ENCODE results near the gene SERTM1. TPM values are rescaled to one million over a fixed set of nuclear protein-coding genes. Genes with fewer than 3 reads are reported as not detected.

SERTM1 gene
- not detected in 2 replicates for polyA plus RNA-seq (2011; rRNA removed)
- not detected in 2 replicates for polyA plus RNA-seq (2012; cell fraction: cytosol; rRNA removed)
- polyA plus RNA-seq (2012; cell fraction: nucleus; rRNA removed) = not detected in 2 replicates
- not detected in 3 replicates for polyA plus RNA-seq (2017; fragmentation: RNase III; extraction: RNeasy Plus Mini Kit Qiagen cat#74134 plus additional on column Dnase treatment)
- not detected in 2 replicates for polyA minus RNA-seq (2011; rRNA and poly(A)+ RNA removed)

- WGBS (ENCODE audit: missing lambda C conversion rate) = no CpG with 5 or more reads among the region's 56 CpGs
- H3K9me3 ChIP-seq = no peaks in the 10 kb centered on the region
- ChIA-PET POLR2A (no interaction called here), CTCF (no interaction called here)
- ATAC-seq (peak in 1 of 2 experiments; percentile 77; a peak in 3 of 6 replicates), FAIRE-seq (no peak), DNase-seq (ENCODE audit: low read depth in 1 of 2, low spot score in 1 of 2) (peak in 1 of 2 experiments; percentile 0)
- no peaks in the 10 kb centered on the region for H3K4me1 ChIP-seq
- no peak within 1 kb of the TSS for H3K27ac ChIP-seq
- TF ChIP-seq HOXB13 (CRISPR knock-in tag; IDR thresholded peaks at IDR 0.05; ENCODE audit: low read depth) (no peak), FOSB (CRISPR knock-in tag; IDR thresholded peaks at IDR 0.05) (no peak), TFCP2L1 (CRISPR knock-in tag; IDR thresholded peaks at IDR 0.05) (no peak)
- H3K4me2 ChIP-seq = peak within 1 kb of the TSS; percentile 46
- H3K4me3 ChIP-seq = no peak within 1 kb of the TSS
Observed at GRCh38 chr13:36673838-36674326, at the start of gene SERTM1. Gene SERTM1 (plus strand): TSS chr13:36674020. CDS start chr13:36695079, 21,059 bp downstream.

GRCh38 chr13:36628377-36629056 is 45.3 kb upstream of the SERTM1 start:
- ChIA-PET POLR2A (no interaction called here), CTCF (no interaction called here)
- FAIRE-seq (no peak), ATAC-seq (no peak), DNase-seq (ENCODE audit: low read depth in 1 of 2, low spot score in 1 of 2) (no peak)
- H3K27ac ChIP-seq = no peak overlapping the region
- H3K4me2 ChIP-seq = no peak overlapping the region
- no peak overlapping the region for H3K4me3 ChIP-seq
- 30% methylated on average over 5 of the region's 5 CpGs for WGBS (ENCODE audit: missing lambda C conversion rate)
- no peak for TF ChIP-seq CBX8 (IDR thresholded peaks at IDR 0.05)
- no peak for TF ChIP-seq SMC3 (IDR thresholded peaks at IDR 0.05)
- TF ChIP-seq SREBF2 (IDR thresholded peaks at IDR 0.05) = no peak
- no peak for TF ChIP-seq RFX5 (IDR thresholded peaks at IDR 0.05)
- TF ChIP-seq NPAS2 (CRISPR knock-in tag; IDR thresholded peaks at IDR 0.05; ENCODE audit: borderline replicate concordance) = no peak
- no peak for TF ChIP-seq HOXB5 (CRISPR knock-in tag; IDR thresholded peaks at IDR 0.05)
- TF ChIP-seq EP300 (IDR thresholded peaks at IDR 0.05) = no peak
- TF ChIP-seq ESRRA (IDR thresholded peaks at IDR 0.05; ENCODE audit: borderline replicate concordance, low read length) = no peak
- TF ChIP-seq ZSCAN20 (CRISPR knock-in tag; IDR thresholded peaks at IDR 0.05) = no peak
- no peak for TF ChIP-seq BCL3 (IDR thresholded peaks at IDR 0.05)
- no peak for TF ChIP-seq HOXA7 (CRISPR knock-in tag; IDR thresholded peaks at IDR 0.05)
- TF ChIP-seq HEYL (CRISPR knock-in tag; IDR thresholded peaks at IDR 0.05) = no peak
- no peak for TF ChIP-seq HDAC2 (IDR thresholded peaks at IDR 0.05)
- TF ChIP-seq FOXS1 (CRISPR knock-in tag; IDR thresholded peaks at IDR 0.05) = no peak
- no peak for TF ChIP-seq POLR2AphosphoS2 (conservative IDR thresholded peaks at IDR 0.05; ENCODE audit: low read length)
- no peak for TF ChIP-seq USF2 (IDR thresholded peaks at IDR 0.05)
- no peaks in the 10 kb centered on the region for H3K4me1 ChIP-seq
- H3K9me3 ChIP-seq = no peaks in the 10 kb centered on the region

- no peaks in the 10 kb centered on the region for H3K4me1 ChIP-seq
- ChIA-PET CTCF (no interaction called here), POLR2A (no interaction called here)
- H3K4me2 ChIP-seq = no peak overlapping the region
- TF ChIP-seq CBX2 (IDR thresholded peaks at IDR 0.05; ENCODE audit: borderline replicate concordance, low read depth) = no peak
- TF ChIP-seq JUN (IDR thresholded peaks at IDR 0.05) = no peak
- TF ChIP-seq PBX3 (IDR thresholded peaks at IDR 0.05) = no peak
- TF ChIP-seq FOSB (CRISPR knock-in tag; IDR thresholded peaks at IDR 0.05) = no peak
- no peak for TF ChIP-seq ZNF302 (CRISPR knock-in tag; IDR thresholded peaks at IDR 0.05)
- TF ChIP-seq ESRRA (IDR thresholded peaks at IDR 0.05; ENCODE audit: borderline replicate concordance, low read length) = no peak
- no peak for TF ChIP-seq HDAC2 (IDR thresholded peaks at IDR 0.05)
- TF ChIP-seq ZC3H11A (IDR thresholded peaks at IDR 0.05) = no peak
- TF ChIP-seq ATOH8 (CRISPR knock-in tag; IDR thresholded peaks at IDR 0.05; ENCODE audit: low read depth) = no peak
- TF ChIP-seq EHMT2 (IDR thresholded peaks at IDR 0.05; ENCODE audit: low read depth) = no peak
- TF ChIP-seq PHF8 (IDR thresholded peaks at IDR 0.05; ENCODE audit: borderline replicate concordance, low read depth) = no peak
- TF ChIP-seq KDM5A (IDR thresholded peaks at IDR 0.05) = no peak
- TF ChIP-seq SMC3 (IDR thresholded peaks at IDR 0.05) = no peak
- no peak for TF ChIP-seq CHD2 (IDR thresholded peaks at IDR 0.05; ENCODE audit: low read length, partially characterized antibody)
- ATAC-seq (no peak), DNase-seq (ENCODE audit: low read depth in 1 of 2, low spot score in 1 of 2) (no peak), FAIRE-seq (no peak)
- WGBS (ENCODE audit: missing lambda C conversion rate) = 3% methylated on average over 2 of the region's 2 CpGs
- no peaks in the 10 kb centered on the region for H3K9me3 ChIP-seq
- no peak overlapping the region for H3K27ac ChIP-seq
- H3K4me3 ChIP-seq = no peak overlapping the region
Observed at GRCh38 chr13:36629057-36629385, 44.8 kb upstream of the SERTM1 start.
